HL-60/S4 treated with retinoic acid at 250 ng/mL for 4 days and 3 days (cell line): ENCODE results near the gene PRR19.

Experiments
- in situ Hi-C: fragments of 300-500 bp; cut with MboI; formaldehyde crosslinking; loops from 2 replicates; pipeline ENCODE4 v1.7.0; 2022; ENCODE audit warnings: low sequenced_read_pairs

PRR19 gene

DNA sequence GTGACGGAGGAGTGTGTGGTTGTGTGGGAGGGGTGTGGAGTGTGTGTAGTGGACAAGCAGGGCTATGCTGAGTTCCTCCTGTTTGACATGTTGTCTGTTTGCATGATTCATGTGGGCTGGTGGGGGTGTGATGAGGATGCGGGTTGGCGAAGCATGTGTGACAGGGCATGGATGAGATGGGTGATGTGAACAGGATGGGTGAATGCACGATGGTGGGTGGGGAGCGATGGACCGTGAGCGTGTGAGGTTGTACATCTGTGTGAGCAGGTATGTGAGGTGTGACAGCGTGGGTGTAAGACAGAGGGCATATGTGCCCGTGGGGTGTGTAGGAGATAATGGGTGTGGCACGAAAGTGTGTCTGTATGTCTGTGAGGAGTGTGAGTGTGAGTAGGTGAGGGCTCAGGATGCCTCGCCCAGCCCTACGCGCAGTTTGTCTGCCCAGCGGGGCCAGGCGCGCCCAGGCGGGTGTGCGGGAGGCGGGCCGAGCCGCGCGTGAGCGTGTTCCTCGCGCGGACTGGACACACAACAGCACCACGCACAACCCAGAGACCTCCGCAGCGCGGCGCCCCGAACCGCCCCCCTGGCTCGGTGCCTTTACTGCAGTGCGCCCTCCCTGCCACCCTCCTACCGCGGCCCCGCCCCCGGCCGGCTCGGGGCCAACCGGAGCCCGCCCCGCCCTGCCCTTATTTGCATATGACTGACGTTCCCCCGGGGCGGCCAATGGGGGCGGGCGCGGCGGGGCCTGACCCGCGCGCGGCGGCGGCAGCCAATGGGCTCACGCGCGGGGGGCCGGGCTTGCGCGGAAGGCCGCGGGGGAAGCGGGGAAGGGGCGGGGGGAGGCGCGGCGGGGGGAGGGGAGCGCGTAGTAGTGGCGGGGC lies 18.5 kb upstream of the PRR19 start:
- in situ Hi-C loops, result no loop called here

DNA sequence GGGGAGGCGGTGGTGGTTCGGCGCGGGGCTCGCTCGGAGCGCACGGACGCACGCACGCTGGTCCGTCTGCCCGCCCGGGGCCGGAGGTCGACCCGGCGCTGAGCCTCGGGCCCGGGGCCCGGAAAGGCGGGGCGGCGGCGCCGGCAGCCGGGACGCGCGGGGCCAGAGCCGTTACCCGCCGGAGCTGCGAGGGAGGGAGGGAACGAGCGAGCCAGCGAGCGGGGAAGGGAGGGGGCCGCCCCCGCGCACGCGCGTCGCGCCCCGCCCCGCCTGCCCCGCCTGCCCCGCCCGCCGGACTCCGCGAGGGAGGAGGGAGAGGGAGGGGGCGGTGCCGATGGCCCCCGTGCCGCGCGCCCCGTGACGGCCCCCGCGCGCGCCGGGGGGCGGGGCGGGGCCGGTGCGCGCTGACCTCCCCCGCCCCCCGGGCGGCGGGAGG lies 17.8 kb upstream of the PRR19 start:
- in situ Hi-C loops, result no loop called here

DNA sequence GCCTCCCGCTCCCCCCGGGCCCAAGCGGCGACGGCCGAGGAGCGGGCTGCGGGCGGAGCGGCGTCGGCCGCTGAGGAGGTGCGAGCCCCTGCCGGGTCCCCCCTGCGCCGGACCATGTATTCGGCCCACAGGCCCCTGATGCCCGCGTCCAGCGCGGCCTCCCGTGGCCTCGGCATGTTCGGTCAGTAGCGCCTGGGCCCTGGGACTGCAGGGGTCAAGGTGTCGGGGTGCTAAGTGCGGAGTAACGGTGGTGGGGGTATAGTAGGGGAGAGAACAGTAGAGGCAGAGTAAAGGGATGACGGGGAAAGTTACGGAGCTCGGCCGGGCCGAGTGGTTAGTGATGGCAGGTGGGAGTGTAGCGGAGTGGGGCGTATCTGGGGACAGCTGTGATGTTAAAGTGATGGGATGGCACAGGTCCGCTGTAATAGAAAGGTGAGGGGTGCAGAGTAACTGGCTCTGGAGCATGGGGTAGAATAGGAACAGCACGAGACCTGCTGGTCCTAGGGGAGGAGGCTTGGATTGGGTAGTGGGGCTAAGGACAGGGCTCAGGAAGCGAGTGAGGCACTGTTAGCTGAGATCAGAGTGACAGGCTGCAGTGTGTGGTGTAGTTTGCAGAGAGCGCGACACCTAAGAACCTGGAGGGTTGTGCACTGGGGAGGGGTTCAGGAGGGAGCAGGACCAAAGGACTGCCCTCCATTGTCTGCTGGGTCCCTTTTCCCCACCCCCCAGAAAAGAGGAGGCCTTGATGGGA lies 17.2 kb upstream of the PRR19 start:
- in situ Hi-C loops, result no loop called here

DNA sequence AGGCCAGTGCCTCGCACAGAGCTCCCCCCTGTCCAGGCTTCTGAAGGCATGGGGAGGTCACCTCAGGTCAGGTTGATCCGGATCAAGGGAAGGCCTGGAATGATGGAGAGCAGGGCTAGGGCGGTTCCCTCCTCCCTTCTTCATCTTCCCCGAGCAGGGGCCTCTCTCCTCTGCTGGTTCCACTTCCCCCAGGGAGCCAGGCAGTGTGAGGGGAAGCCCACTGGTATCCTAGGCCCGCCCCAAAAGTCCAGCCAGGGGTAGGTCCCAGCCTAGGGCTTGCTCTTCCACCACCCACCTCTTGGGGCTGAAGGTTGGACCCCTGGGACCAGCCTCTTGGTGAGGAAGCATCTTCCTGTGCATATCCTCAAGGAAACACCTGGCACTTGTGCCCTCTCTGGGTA lies 16.4 kb upstream of the PRR19 start:
- in situ Hi-C loops, result no loop called here

DNA sequence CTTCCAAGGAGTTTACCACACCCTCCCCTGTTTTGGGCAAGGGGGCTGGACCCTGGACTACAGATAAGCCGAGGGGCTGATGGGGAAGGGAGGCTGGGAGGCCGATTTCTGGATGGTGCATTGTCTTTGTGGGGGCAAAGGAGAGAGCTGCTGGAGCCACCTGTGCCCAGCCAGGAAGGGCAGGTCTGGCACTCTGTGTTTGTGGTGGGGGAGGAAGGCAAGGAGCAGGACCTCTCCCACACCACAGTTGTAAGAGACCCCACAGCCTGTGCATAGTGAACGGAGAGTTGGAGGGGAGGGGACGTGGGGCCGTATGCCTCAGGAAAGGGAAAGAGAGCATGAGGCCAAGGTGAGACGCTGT lies 16.0 kb upstream of the PRR19 start:
- in situ Hi-C loops, result no loop called here

DNA sequence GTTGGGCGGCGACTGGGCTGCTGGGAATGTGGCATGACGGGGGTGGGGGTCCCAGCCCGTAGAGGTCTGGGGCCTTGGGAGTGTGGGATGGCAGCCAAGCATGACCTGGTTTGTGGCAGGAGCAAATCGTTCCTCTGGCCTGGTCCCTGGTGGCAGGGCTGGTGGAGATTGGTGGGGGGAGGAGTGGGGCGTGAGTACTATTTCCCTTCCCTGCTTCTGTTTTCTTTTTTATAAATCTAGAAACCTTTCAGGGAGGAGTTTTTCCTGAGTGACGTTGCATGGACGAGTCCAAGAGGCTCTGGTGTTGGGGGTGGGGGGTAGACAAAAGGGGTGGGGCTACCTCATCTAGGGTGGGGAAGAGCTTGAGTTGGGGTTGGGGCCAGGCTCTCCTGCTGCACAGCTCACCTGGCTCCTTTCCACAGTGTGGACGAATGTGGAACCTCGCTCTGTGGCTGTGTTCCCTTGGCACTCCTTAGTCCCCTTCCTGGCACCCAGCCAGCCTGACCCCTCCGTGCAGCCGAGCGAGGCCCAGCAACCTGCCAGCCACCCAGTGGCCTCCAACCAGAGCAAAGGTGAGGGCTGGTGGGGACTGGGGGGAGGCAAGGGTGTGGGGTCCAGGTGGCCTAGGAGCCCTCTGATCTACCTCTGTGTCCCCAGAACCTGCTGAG lies 15.4 kb upstream of the PRR19 start:
- in situ Hi-C loops, result no loop called here

DNA sequence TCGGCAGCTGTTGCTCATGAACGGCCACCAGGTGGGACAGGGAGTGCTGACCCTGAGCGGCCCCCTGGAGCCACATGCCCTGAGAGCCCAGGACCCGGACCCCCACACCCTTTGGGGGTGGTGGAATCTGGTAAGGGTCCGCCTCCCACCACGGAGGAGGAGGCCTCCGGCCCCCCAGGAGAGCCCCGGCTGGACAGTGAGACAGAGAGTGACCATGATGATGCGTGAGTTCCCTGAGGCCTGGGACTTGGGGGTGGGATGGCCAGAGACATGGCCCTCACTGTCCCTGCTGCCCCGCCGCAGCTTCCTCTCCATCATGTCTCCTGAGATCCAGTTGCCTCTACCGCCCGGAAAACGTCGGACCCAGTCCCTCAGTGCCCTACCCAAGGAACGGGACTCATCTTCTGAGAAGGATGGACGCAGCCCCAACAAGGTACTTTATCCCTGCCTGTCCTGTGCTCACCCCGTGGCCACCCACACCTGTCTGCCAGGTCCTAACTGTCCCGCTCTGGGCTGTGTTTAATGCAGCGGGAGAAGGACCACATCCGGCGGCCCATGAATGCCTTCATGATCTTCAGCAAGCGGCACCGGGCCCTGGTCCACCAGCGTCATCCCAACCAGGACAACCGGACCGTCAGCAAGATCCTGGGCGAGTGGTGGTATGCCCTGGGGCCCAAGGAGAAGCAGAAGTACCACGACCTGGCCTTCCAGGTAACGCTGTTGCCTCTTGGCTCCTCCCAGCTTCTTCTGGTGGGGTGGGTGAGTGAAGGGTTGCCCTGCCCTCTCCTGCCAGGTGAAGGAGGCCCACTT lies 14.7 kb upstream of the PRR19 start:
- in situ Hi-C loops, result no loop called here

DNA sequence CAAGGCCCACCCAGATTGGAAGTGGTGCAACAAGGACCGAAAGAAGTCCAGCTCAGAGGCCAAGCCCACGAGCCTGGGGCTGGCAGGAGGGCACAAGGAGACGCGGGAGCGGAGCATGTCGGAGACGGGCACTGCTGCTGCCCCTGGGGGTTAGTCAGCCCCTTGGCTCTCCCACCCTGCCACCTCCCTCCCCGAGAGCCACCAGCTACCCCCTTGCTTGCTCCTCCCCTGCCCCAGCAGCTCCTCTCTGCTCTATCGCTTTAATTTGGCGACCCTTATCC lies 14.2 kb upstream of the PRR19 start:
- in situ Hi-C loops, result no loop called here

DNA sequence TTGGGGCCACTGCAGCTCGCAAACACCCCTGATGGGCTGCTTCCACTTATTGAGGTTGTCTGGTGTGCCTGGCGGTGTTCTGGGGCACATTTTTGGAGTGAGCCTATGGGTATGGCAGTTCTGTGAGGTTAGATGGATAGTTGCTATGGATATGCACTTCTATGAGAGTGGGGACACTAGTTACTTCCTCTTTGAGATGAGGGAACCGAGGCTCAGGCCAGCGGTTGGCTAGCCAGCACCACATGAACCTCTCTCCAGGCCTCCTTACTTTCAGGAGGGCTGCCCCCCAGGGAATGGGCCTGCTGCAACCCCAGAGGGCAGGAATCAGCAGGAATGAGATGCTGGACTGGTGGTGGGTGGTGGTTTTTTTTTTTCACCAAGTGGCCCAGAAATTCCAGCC lies 13.5 kb upstream of the PRR19 start:
- in situ Hi-C loops, result no loop called here

DNA sequence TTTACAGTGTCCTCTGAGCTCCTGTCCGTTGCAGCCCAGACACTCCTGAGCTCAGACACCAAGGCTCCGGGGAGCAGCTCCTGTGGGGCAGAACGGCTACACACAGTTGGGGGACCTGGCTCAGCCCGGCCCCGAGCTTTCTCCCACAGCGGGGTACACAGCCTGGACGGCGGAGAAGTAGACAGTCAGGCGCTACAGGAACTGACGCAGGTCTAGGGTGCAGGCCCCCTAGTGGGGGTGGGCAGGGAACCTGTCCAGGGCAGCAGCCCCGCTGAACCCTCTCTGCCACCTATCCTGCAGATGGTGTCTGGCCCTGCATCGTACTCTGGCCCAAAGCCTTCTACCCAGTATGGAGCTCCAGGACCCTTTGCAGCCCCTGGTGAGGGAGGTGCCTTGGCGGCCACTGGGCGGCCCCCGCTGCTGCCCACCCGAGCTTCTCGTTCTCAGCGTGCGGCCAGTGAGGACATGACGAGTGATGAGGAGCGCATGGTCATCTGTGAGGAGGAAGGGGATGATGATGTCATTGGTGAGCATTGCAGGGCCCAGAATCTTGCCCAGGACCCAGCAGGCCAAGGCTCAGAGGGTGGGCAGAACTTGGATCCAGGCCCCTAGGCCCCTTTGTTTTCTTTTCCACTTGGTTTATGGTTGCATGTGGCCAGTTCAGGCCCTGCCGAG lies 12.9 kb upstream of the PRR19 start:
- in situ Hi-C loops, result no loop called here

DNA sequence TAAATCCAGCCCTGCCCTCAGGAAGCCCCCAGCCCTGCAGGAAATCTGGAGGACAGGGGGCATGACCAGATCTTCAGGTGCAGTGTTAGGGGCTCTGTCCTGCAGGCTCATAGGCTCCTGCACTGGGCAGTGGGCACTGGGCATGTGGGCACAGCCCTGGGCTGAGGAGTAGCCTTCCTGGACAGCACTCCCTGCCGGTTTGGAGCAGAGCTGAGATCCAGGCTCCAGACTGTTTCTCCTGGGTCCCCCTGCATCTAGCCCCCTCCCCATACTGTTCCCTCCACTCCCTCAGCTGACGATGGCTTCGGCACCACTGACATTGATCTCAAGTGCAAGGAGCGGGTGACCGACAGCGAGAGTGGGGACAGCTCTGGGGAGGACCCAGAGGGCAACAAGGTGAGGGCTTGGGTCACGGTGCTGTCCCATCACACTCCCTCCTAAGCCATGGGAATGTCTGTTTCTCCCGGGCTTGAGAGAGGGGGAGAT lies 12.3 kb upstream of the PRR19 start:
- in situ Hi-C loops, result no loop called here

DNA sequence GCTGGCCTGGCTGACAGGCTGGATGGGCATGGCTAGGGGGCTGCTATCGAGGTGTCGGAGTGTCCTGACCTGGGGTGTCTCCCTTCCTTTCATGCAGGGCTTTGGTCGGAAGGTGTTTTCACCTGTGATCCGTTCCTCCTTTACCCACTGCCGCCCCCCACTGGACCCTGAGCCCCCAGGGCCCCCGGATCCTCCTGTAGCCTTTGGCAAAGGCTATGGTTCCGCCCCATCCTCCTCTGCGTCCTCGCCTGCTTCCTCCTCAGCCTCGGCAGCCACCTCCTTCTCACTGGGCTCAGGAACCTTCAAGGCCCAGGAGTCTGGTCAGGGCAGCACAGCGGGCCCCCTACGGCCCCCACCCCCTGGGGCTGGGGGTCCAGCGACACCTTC lies 11.8 kb upstream of the PRR19 start:
- in situ Hi-C loops, result no loop called here

DNA sequence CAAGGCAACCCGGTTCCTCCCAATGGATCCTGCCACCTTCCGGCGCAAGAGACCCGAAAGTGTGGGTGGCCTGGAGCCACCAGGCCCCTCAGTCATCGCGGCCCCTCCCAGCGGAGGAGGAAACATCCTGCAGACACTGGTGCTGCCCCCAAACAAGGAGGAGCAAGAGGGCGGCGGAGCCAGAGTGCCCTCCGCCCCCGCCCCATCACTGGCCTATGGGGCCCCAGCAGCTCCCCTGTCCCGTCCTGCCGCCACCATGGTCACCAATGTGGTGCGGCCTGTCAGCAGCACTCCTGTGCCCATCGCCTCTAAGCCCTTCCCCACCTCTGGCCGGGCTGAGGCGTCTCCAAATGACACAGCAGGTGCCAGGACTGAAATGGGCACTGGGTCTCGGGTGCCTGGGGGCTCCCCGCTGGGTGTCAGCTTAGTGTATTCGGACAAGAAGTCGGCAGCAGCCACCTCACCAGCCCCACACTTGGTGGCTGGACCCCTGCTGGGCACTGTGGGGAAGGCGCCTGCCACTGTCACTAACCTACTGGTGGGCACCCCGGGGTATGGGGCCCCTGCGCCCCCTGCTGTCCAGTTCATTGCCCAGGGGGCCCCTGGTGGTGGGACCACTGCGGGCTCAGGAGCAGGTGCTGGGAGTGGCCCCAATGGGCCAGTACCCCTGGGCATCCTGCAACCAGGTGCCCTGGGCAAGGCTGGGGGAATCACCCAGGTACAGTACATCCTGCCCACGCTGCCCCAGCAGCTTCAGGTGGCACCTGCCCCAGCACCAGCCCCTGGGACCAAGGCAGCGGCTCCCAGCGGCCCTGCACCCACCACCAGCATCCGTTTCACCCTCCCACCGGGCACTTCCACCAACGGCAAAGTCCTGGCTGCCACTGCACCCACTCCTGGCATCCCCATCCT lies 11.2 kb upstream of the PRR19 start:
- in situ Hi-C loops, result no loop called here

DNA sequence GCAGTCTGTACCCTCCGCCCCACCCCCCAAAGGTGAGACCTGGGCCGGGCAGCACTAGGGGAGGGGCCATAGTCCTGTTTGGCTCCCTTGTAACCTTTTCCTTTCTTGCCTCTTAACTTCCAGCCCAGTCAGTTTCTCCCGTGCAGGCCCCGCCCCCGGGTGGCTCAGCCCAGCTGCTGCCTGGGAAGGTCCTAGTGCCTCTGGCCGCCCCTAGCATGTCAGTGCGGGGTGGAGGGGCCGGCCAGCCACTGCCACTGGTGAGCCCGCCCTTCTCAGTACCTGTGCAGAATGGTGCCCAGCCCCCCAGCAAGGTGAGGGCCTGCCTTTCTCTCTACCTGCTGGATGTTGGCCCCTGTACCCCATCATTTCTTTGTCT lies 10.5 kb upstream of the PRR19 start:
- in situ Hi-C loops, result no loop called here

DNA sequence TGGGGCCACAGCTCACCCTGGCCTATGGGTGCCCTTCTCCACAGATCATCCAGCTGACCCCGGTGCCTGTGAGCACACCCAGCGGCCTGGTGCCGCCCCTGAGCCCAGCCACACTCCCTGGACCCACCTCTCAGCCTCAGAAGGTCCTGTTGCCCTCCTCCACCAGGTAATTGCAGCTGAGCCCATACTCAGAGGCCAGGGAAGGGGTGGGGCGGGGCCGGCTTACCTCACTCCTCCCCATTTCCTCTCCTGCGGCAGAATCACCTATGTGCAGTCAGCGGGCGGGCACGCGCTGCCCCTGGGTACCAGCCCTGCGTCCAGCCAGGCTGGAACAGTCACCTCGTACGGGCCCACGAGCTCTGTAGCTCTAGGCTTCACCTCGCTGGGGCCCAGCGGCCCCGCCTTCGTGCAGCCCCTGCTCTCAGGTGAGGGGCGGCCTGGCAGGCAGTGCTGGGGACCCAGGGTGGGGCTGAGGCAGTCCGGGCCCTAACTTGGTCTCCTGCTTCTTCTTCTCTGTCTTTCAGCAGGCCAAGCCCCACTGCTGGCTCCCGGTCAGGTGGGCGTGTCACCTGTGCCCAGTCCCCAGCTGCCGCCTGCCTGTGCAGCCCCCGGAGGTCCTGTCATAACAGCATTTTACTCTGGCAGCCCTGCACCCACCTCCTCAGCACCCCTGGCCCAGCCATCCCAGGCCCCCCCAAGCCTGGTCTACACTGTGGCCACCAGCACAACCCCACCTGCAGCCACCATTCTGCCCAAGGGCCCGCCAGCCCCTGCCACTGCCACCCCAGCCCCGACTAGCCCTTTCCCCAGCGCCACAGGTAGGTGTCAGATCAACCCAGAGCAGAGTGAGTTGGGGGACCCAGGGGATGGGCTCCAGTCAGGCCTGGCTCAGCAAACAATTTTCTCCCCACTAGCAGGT lies 9.6 kb upstream of the PRR19 start:
- in situ Hi-C loops, result no loop called here

DNA sequence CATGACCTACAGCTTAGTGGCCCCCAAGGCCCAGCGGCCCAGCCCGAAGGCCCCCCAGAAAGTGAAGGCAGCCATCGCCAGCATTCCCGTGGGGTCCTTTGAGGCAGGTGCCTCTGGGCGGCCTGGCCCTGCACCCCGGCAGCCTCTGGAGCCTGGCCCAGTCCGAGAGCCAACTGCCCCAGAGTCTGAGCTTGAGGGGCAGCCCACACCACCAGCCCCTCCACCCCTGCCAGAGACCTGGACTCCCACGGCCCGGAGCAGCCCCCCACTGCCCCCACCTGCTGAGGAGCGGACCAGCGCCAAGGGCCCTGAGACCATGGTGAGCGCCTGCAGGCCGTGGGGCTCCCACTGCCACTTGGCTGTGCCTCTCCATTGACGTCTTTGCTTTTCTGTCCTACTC lies 9.0 kb upstream of the PRR19 start:
- in situ Hi-C loops, result no loop called here

DNA sequence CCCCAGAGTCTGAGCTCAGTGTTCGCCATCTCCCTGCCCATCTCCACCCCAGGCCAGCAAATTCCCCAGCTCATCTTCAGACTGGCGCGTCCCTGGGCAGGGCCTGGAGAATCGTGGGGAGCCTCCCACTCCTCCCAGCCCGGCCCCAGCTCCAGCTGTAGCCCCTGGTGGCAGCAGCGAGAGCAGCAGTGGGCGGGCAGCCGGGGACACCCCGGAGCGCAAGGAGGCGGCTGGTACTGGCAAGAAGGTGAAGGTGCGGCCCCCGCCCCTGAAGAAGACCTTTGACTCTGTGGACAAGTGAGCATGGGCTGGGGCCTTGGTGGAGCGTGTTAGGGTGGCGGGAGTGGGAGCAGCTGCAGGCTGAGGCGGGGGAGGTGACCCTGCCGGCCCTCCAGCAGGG lies 8.4 kb upstream of the PRR19 start:
- in situ Hi-C loops, result no loop called here

DNA sequence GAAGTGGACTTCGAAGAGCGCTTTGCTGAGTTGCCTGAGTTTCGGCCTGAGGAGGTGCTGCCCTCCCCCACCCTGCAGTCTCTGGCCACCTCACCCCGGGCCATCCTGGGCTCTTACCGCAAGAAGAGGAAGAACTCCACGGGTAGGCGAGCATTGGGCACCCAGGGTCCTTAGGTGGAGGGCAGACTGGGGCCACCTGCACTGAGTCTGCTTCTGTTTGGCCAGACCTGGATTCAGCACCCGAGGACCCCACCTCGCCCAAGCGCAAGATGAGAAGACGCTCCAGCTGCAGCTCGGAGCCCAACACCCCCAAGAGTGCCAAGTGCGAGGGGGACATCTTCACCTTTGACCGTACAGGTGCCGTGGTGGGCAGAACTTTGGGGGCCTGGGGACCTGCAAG lies 8.0 kb upstream of the PRR19 start:
- in situ Hi-C loops, result no loop called here
